Putamen (tissue), 1 donor: ENCODE measurements around the gene PATE4.
A peak's percentile ranks its signal among the peaks of the same experiment; 100 is the strongest.

Experiments used
- DNase-seq: peaks from one replicate; pipeline ENCODE4 v3.0.0-alpha.2; 2016; ENCODE audit warnings: low spot score

Gene PATE4

GRCh38 chr11:125887373-125888324, 54.5 kb downstream of the PATE4 start, which contains the start of gene HYLS1:
Gene HYLS1, plus strand, starts transcription at chr11:125887668. Its CDS starts 11,701 bp downstream, at chr11:125899369.
- DNase-seq = peak; percentile 95
